Fibroblast of villous mesenchyme (primary cell): ENCODE measurements around the gene CALCOCO1. TPM values are rescaled to one million over a fixed set of nuclear protein-coding genes. Genes with fewer than 3 reads are reported as not detected.
A peak's percentile ranks its signal among the peaks of the same experiment; 100 is the strongest.

Experiments
- DNase-seq: peaks from one replicate; pipeline ENCODE4 v3.0.0-alpha.2; 2010; ENCODE audit warnings: low read depth
- H3K4me3 ChIP-seq: 2 replicates; pipeline ENCODE4 v1.5.1; 2011; ENCODE audit warnings: low read depth, mild to moderate bottlenecking, low read length
- total RNA-seq: library from RNA; depleted of rRNA; stranded (reverse); fragments of >200 nt; gene quantifications from 2 replicates; pipeline ENCODE4 v1.2.3, GENCODE V29; 2012
- TF ChIP-seq, protein P1 (sequence below): IDR thresholded peaks from 2 replicates; pipeline ENCODE4 v1.5.1; 2012; ENCODE audit warnings: low read depth, mild to moderate bottlenecking, low read length; ENCODE audit not compliant: insufficient read depth

Gene CALCOCO1
- total RNA-seq, 1 donor = 78.2 TPM

DNA sequence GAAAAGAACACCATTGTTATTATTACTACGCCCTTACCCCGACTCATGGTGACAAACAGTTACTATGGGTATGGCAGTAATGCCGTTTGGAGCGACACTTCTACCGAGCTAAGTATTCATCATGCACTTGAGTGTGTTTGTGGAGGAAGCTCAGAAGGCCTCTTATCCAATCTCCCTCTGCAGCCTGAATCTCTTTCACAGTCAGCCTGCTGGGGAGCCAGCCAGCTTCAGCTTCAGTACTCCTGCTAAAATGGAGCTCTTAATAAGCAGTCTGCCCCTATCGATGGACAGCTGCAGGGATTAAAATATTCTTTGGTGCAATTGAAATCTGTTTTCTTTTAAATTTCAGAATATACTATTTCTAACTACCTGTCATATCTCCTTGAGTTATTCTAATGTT lies 26.7 kb downstream of the CALCOCO1 start:
- TF ChIP-seq, protein P1, sequence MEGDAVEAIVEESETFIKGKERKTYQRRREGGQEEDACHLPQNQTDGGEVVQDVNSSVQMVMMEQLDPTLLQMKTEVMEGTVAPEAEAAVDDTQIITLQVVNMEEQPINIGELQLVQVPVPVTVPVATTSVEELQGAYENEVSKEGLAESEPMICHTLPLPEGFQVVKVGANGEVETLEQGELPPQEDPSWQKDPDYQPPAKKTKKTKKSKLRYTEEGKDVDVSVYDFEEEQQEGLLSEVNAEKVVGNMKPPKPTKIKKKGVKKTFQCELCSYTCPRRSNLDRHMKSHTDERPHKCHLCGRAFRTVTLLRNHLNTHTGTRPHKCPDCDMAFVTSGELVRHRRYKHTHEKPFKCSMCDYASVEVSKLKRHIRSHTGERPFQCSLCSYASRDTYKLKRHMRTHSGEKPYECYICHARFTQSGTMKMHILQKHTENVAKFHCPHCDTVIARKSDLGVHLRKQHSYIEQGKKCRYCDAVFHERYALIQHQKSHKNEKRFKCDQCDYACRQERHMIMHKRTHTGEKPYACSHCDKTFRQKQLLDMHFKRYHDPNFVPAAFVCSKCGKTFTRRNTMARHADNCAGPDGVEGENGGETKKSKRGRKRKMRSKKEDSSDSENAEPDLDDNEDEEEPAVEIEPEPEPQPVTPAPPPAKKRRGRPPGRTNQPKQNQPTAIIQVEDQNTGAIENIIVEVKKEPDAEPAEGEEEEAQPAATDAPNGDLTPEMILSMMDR = no peak
- no peak overlapping the region for H3K4me3 ChIP-seq
- no peak for DNase-seq

DNA sequence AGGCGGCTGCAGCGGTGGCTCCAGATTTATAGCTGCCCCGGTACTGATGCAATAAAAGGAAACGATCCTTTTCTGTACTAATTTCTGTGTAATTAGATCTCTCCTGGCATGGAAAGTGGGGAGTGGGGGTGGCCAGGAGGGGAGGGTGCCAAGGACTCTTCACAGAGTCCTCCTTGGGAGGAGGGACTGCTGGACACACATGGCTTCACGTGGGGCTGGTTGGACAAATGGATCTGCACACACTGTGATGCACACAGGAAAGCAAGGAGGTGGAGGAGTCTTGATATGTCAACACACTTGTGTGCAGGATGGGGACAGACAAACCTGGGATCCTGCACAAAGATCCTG lies 27.6 kb downstream of the CALCOCO1 start:
- no peak for DNase-seq
- H3K4me3 ChIP-seq = no peak overlapping the region
- TF ChIP-seq, protein P1 = no peak

DNA sequence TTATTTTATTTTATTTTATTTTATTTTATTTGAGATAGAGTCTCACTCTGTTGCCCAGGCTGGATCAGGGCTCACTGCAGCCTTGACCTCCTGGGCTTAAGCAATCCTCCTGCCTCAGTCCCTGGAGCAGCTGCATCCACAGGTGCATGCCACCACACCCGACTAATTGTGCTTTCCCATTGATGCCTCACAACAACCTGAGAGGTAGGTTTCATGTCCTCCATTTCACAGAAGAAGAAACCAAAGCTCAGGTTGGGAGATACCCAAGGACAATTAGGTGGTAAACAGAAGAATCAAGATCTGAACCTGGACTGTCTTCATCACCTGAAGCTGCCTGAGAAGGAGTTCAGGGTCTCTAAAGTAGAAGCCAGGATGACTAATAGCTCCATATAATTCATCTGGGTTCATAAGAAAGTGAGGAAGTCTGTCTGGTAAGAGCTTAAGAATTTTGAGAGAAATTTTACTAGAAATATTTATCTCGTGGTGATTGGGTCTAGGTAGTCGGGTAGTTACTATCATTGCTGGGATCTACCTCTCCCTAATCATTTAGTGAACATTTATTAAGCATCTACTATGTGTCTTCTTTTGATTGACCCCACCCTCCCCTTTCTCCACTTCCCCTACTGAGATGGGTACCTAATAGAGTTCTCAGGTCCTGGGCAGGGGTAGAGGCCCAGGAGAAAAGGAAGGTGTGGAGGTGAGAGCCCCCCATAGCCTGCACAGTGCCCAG lies 28.1 kb downstream of the CALCOCO1 start:
- H3K4me3 ChIP-seq = no peak overlapping the region
- TF ChIP-seq, protein P1 = no peak
- no peak for DNase-seq

DNA sequence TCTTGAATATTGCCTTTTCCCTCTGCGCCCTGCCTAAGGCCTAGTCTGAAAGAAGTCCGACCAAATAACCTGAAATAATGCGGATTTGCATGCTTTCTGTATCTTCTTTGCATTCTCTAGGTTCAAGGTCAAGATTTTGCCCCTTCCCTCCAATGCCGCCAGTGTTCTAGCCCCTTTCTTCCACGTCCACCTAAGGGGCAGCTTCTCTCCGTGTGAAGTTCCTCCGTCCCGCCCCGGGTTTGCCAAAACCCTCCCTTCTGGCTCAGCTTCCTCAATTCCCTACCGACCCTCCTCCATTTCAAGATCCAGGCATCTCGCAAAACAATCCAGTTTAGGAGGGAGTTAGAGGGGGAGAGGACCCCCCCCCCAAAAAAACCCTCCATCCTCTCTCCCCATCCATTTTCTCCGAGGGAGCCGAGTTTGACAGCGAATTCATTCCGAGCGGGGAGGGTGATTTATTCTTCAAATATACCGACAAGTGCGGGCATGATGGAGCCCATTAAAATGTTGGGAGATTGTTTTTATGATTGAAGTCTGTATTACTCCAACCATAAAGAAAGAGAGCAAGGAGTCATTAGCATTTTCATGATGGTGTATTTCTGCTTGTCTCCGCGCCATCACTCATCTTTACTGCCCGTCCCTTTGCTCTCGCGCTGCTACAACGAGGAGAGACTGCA lies 30.5 kb downstream of the CALCOCO1 start:
- no peak overlapping the region for H3K4me3 ChIP-seq
- no peak for DNase-seq
- TF ChIP-seq, protein P1 = no peak

DNA sequence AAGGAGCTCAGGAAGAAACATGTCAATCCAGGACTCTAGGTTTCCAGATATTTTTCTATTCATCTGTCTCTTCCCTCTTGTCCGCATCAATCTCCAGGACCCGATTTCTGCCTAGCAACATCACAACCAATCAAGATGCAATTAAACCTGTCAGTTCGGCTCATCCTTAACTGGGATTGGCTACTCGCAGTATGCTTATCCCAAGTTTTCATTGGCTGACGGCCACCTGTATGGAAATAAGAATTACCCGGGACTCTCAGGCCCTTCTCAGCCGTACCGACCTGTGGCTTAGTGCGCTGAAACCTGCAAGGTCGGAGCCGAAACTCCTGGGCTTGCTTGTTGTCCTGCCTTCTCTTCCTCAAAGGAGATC lies 31.0 kb downstream of the CALCOCO1 start:
- peak; percentile 81 for DNase-seq
- TF ChIP-seq, protein P1 = no peak
- H3K4me3 ChIP-seq = no peak overlapping the region

DNA sequence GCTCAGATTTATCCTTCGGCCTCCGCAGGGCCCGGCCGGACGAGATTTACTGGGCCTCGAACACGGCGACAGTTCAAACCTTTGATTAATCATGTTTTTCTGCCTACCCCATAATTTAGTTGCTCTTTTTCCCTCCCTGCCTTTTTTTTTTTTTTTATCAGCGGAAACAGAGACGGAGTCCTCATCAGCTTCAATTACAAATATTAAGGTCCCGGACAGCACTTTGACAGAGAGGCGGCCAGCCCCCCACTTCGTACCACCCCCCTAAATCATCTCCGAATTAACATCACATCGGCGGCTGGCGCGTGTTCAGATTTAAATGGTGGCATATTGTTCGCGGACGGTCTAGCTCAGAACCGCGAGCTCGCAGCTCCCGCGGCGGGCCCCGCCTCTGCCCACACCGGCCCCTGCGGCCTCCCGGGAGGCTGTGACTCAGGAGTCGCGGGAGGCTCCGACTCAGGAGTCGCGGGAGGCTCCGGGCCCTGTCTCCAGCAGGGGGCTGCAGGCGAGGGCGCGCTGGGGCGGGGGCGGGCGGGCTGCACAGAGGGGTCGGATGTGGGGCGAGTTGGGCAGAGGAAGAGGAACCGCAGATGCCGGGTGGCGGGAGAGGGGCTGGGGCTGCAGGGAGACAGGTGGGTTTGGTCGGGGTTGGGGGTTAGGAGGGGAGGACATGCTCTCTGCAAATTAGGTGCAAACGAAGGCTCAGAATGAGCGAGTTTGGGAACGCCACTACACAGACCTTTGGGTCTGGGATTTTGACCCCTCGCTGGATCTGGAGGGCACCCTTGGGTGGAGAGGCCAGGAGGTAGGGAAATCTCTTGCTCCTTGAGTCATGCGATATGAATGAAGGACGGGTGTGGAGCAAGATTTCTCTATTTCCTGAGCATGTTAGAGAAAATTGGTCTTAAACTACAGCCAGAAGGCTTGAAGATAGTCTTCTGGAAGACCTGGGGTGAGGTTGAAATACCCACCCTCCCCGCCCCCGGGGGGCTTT lies 31.8 kb downstream of the CALCOCO1 start:
- DNase-seq = peak; percentile 48
- H3K4me3 ChIP-seq = peak overlapping the region; percentile 30

More for the DNA sequence above, 31.8 kb downstream of the CALCOCO1 start:
- TF ChIP-seq, protein P1 = no peak
